Measurements from ENCODE around the gene TTC33. TPM values are rescaled to one million over a fixed set of nuclear protein-coding genes. Genes with fewer than 3 reads are reported as not detected.
"Not testable (repeated sequence)": the region's sequence is repeated elsewhere in the genome, so short reads cannot be mapped to it uniquely, and the experiment has no call there.

The TTC33 gene
- total RNA-seq, 2 donors from 2014 or later = 13.5 to 19.3 TPM

GRCh38 chr5:40600383-40600782 is 155.4 kb downstream of the TTC33 start:
- no peak overlapping the region for H3K9ac ChIP-seq (ENCODE audit: extremely low read depth, low read length, poor library complexity, severe bottlenecking)
- no peaks in the 10 kb centered on the region for H3K9me3 ChIP-seq (ENCODE audit: control insufficient read depth, low read length)
- 100% methylated on average over 1 of the region's 1 CpG; no CpG with 5 or more reads in 1 of the 2 experiments for WGBS, 2 experiments (ENCODE audit: insufficient coverage in 1 of 2, insufficient read length in 1 of 2)
- Mint-ChIP-seq H3K4me3 (no peak overlapping the region), H3K27me3 (ENCODE audit: insufficient read depth) (no peaks in the 10 kb centered on the region), H3K36me3 (ENCODE audit: low read depth) (no peaks in the 10 kb centered on the region), H3K4me1 (peaks cover 10% of the 10 kb centered on the region), H3K27ac (no peak overlapping the region), H3K9me3 (no peaks in the 10 kb centered on the region)
- H3K36me3 ChIP-seq (ENCODE audit: control insufficient read depth, insufficient read depth, low read length) = no peaks in the 10 kb centered on the region
- DNase-seq = no peak
- no peak for TF ChIP-seq CTCF (conservative IDR thresholded peaks at IDR 0.05)
- no peak overlapping the region for H3K27ac ChIP-seq (ENCODE audit: low read depth, low read length)
- H3K27me3 ChIP-seq (ENCODE audit: control insufficient read depth, insufficient read depth, low read length, poor library complexity, severe bottlenecking) = no peaks in the 10 kb centered on the region
- H3K4me1 ChIP-seq (ENCODE audit: control insufficient read depth, insufficient read depth, low read length) = peaks cover 3% of the 10 kb centered on the region
- no peak overlapping the region for H3K4me3 ChIP-seq (ENCODE audit: low read length)

GRCh38 chr5:40599676-40600075 is 156.1 kb downstream of the TTC33 start:
- H3K9me3 ChIP-seq (ENCODE audit: control insufficient read depth, low read length) = no peaks in the 10 kb centered on the region
- Mint-ChIP-seq H3K4me3 (no peak overlapping the region), H3K4me1 (peaks cover 10% of the 10 kb centered on the region), H3K36me3 (ENCODE audit: low read depth) (no peaks in the 10 kb centered on the region), H3K27ac (no peak overlapping the region), H3K9me3 (no peaks in the 10 kb centered on the region), H3K27me3 (ENCODE audit: insufficient read depth) (no peaks in the 10 kb centered on the region)
- H3K4me3 ChIP-seq (ENCODE audit: low read length) = no peak overlapping the region
- H3K36me3 ChIP-seq (ENCODE audit: control insufficient read depth, insufficient read depth, low read length) = no peaks in the 10 kb centered on the region
- TF ChIP-seq CTCF (conservative IDR thresholded peaks at IDR 0.05) = no peak
- no peak for DNase-seq
- H3K9ac ChIP-seq (ENCODE audit: extremely low read depth, low read length, poor library complexity, severe bottlenecking) = no peak overlapping the region
- H3K4me1 ChIP-seq (ENCODE audit: control insufficient read depth, insufficient read depth, low read length) = peaks cover 3% of the 10 kb centered on the region
- no peaks in the 10 kb centered on the region for H3K27me3 ChIP-seq (ENCODE audit: control insufficient read depth, insufficient read depth, low read length, poor library complexity, severe bottlenecking)
- H3K27ac ChIP-seq (ENCODE audit: low read depth, low read length) = no peak overlapping the region

GRCh38 chr5:40594811-40595210 is 160.9 kb downstream of the TTC33 start:
- Histone ChIP-seq H3K27ac (ENCODE audit: low read depth, low read length) (no peak overlapping the region), H3K27me3 (ENCODE audit: control insufficient read depth, insufficient read depth, low read length, poor library complexity, severe bottlenecking) (no peaks in the 10 kb centered on the region), H3K9ac (ENCODE audit: extremely low read depth, low read length, poor library complexity, severe bottlenecking) (no peak overlapping the region), H3K36me3 (ENCODE audit: control insufficient read depth, insufficient read depth, low read length) (no peaks in the 10 kb centered on the region), H3K9me3 (ENCODE audit: control insufficient read depth, low read length) (no peaks in the 10 kb centered on the region), H3K4me1 (ENCODE audit: control insufficient read depth, insufficient read depth, low read length) (no peaks in the 10 kb centered on the region), H3K4me3 (ENCODE audit: low read length) (no peak overlapping the region)
- Mint-ChIP-seq H3K4me3 (no peak overlapping the region), H3K4me1 (peaks cover 4% of the 10 kb centered on the region), H3K27me3 (ENCODE audit: insufficient read depth) (no peaks in the 10 kb centered on the region), H3K36me3 (ENCODE audit: low read depth) (no peaks in the 10 kb centered on the region), H3K27ac (no peak overlapping the region), H3K9me3 (no peaks in the 10 kb centered on the region)
- DNase-seq = no peak
- WGBS, 2 experiments (ENCODE audit: insufficient coverage in 1 of 2, insufficient read length in 1 of 2) = 54 to 88% methylated on average over 1 of the region's 1 CpG
- no peak for TF ChIP-seq CTCF (conservative IDR thresholded peaks at IDR 0.05)

GRCh38 chr5:40591727-40592396 is 163.9 kb downstream of the TTC33 start:
- H3K4me1 ChIP-seq (ENCODE audit: control insufficient read depth, insufficient read depth, low read length); H3K4me3 Mint-ChIP-seq; H3K27me3 Mint-ChIP-seq (ENCODE audit: insufficient read depth); H3K27ac Mint-ChIP-seq; H3K4me1 Mint-ChIP-seq; H3K9me3 ChIP-seq (ENCODE audit: control insufficient read depth, low read length); H3K27ac ChIP-seq (ENCODE audit: low read depth, low read length); H3K9ac ChIP-seq (ENCODE audit: extremely low read depth, low read length, poor library complexity, severe bottlenecking); H3K9me3 Mint-ChIP-seq; H3K36me3 ChIP-seq (ENCODE audit: control insufficient read depth, insufficient read depth, low read length); DNase-seq; H3K36me3 Mint-ChIP-seq (ENCODE audit: low read depth); H3K27me3 ChIP-seq (ENCODE audit: control insufficient read depth, insufficient read depth, low read length, poor library complexity, severe bottlenecking); H3K4me3 ChIP-seq (ENCODE audit: low read length): not testable (repeated sequence)
- 92 to 98% methylated on average over 6 to 9 of the region's 10 CpGs for WGBS, 2 experiments (ENCODE audit: insufficient coverage in 1 of 2, insufficient read length in 1 of 2)

Measured in endodermal cell (in vitro differentiated cells).